Measurements from ENCODE around the gene WDR37. TPM values are rescaled to one million over a fixed set of nuclear protein-coding genes. Genes with fewer than 3 reads are reported as not detected.

The WDR37 gene
- polyA plus RNA-seq, 2 of the 4 experiments (the other 2 are of a cell fraction) = 5.9 to 7.1 TPM

DNA sequence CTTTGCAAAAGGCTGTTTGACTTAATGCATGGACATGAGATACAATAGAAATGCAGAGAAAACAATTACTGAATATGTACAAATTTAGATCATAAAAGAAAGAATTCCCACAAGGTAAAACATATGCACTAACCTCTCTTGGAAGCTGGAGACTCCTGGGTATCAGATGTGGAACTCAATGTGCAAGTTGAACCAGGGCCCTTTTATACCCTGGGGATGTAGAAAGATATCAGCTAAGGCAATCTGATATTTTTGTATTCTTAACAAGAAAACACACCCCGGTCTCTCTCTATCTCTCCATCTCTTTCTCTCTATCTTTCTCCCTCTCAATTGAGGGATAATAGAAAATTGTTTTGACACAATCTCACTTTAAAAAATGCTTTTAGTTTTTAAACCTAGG lies 30.5 kb upstream of the WDR37 start, which contains the start of gene IDI2:
IDI2 (minus strand) TSS at position 177 of the 400 bp plus-strand sequence. CDS start 1,136 bp downstream, outside the sequence.
- Histone ChIP-seq H3K4me1 (no peaks in the 10 kb centered on the region), H3K9me3 (no peaks in the 10 kb centered on the region), H3K4me2 (no peak within 1 kb of the TSS), H3K4me3 (no peak within 1 kb of the TSS), H3K27ac (no peak within 1 kb of the TSS)
- WGBS (ENCODE audit: missing lambda C conversion rate) = 78% methylated on average over 1 of the region's 1 CpG
- FAIRE-seq = no peak
- ChIA-PET POLR2A (no interaction called here), CTCF (interaction anchor here (1.2 kb wide), 1 partner anchor 13 kb away, joined by 3 read pairs; no protein-coding TSS in a partner anchor)
- no peak for TF ChIP-seq NFE2L2 (conservative IDR thresholded peaks at IDR 0.05; ENCODE audit: low read length)
- no peak for TF ChIP-seq TP53 (CRISPR knock-in tag; IDR thresholded peaks at IDR 0.05)
- TF ChIP-seq CHD2 (IDR thresholded peaks at IDR 0.05; ENCODE audit: low read length, partially characterized antibody) = no peak
- no peak for TF ChIP-seq CHD4 (IDR thresholded peaks at IDR 0.05; ENCODE audit: borderline replicate concordance)
- no peak for TF ChIP-seq JUNB (IDR thresholded peaks at IDR 0.05)
- TF ChIP-seq MAZ (IDR thresholded peaks at IDR 0.05; ENCODE audit: borderline replicate concordance, low read depth, low read length) = no peak
- TF ChIP-seq, protein P1, sequence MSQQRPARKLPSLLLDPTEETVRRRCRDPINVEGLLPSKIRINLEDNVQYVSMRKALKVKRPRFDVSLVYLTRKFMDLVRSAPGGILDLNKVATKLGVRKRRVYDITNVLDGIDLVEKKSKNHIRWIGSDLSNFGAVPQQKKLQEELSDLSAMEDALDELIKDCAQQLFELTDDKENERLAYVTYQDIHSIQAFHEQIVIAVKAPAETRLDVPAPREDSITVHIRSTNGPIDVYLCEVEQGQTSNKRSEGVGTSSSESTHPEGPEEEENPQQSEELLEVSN (IDR thresholded peaks at IDR 0.05; ENCODE audit: borderline replicate concordance, low read depth) = no peak
- TF ChIP-seq ZNF302 (CRISPR knock-in tag; IDR thresholded peaks at IDR 0.05) = no peak
- TF ChIP-seq ZFP36 (IDR thresholded peaks at IDR 0.05; ENCODE audit: borderline replicate concordance, partially characterized antibody) = no peak
- no peak for TF ChIP-seq TFCP2L1 (CRISPR knock-in tag; IDR thresholded peaks at IDR 0.05)
- TF ChIP-seq JUN (IDR thresholded peaks at IDR 0.05) = no peak
- DNase-seq (ENCODE audit: low read depth in 1 of 2, low spot score in 1 of 2) = no peak
- no peak for ATAC-seq

DNA sequence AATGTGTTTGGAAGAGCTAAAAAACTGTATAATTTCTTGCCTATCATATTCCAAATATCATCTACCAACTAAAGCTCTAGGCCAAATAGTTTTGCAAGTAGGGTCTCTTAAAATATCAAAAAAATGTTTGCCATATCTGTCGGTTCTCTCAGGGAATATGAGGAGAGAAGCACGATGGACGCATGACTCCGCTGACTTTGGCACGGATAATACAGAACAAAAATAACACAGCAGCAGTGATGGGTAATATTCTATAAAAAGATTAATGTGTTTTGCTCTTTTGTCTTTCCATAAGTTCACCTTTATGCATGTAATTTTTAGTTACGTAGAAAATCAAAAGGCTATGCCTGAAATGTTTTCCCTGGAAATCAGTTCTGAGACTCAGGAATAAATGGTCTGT lies 29.6 kb upstream of the WDR37 start:
- WGBS (ENCODE audit: missing lambda C conversion rate) = 94% methylated on average over 6 of the region's 6 CpGs
- H3K4me1 ChIP-seq = no peaks in the 10 kb centered on the region
- ATAC-seq (no peak), DNase-seq (ENCODE audit: low read depth in 1 of 2, low spot score in 1 of 2) (no peak), FAIRE-seq (no peak)
- ChIA-PET POLR2A (interaction anchor here (0.6 kb wide), 1 partner anchor 25 kb away, joined by 3 read pairs; no protein-coding TSS in a partner anchor), CTCF (interaction anchor here (1.0 to 1.2 kb wide), 2 partner anchors 10 to 14 kb away, joined by 3 read pairs; no protein-coding TSS in a partner anchor)
- no peak overlapping the region for H3K4me3 ChIP-seq
- no peak overlapping the region for H3K27ac ChIP-seq
- TF ChIP-seq PHF8 (IDR thresholded peaks at IDR 0.05; ENCODE audit: borderline replicate concordance, low read depth) = no peak
- TF ChIP-seq NFE2L2 (conservative IDR thresholded peaks at IDR 0.05; ENCODE audit: low read length) = no peak
- TF ChIP-seq CHD4 (IDR thresholded peaks at IDR 0.05; ENCODE audit: borderline replicate concordance) = no peak
- TF ChIP-seq, protein P2, sequence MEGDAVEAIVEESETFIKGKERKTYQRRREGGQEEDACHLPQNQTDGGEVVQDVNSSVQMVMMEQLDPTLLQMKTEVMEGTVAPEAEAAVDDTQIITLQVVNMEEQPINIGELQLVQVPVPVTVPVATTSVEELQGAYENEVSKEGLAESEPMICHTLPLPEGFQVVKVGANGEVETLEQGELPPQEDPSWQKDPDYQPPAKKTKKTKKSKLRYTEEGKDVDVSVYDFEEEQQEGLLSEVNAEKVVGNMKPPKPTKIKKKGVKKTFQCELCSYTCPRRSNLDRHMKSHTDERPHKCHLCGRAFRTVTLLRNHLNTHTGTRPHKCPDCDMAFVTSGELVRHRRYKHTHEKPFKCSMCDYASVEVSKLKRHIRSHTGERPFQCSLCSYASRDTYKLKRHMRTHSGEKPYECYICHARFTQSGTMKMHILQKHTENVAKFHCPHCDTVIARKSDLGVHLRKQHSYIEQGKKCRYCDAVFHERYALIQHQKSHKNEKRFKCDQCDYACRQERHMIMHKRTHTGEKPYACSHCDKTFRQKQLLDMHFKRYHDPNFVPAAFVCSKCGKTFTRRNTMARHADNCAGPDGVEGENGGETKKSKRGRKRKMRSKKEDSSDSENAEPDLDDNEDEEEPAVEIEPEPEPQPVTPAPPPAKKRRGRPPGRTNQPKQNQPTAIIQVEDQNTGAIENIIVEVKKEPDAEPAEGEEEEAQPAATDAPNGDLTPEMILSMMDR (IDR thresholded peaks at IDR 0.05) = no peak
- TF ChIP-seq CBX8 (IDR thresholded peaks at IDR 0.05) = no peak
- no peak for TF ChIP-seq MAFK (IDR thresholded peaks at IDR 0.05; ENCODE audit: partially characterized antibody)
- TF ChIP-seq CEBPB (IDR thresholded peaks at IDR 0.05) = no peak
- TF ChIP-seq EHF (CRISPR knock-in tag; IDR thresholded peaks at IDR 0.05) = no peak
- TF ChIP-seq JUN (IDR thresholded peaks at IDR 0.05) = no peak
- no peak for TF ChIP-seq ZSCAN20 (CRISPR knock-in tag; IDR thresholded peaks at IDR 0.05)
- TF ChIP-seq, protein P1 (IDR thresholded peaks at IDR 0.05; ENCODE audit: borderline replicate concordance, low read depth) = no peak
- no peak for TF ChIP-seq BHLHE40 (IDR thresholded peaks at IDR 0.05; ENCODE audit: low read depth, low read length)
- no peak for TF ChIP-seq ZNF302 (CRISPR knock-in tag; IDR thresholded peaks at IDR 0.05)
- TF ChIP-seq FOXS1 (CRISPR knock-in tag; IDR thresholded peaks at IDR 0.05) = no peak
- TF ChIP-seq ZFP36 (IDR thresholded peaks at IDR 0.05; ENCODE audit: borderline replicate concordance, partially characterized antibody) = no peak
- no peak for TF ChIP-seq HOXB5 (CRISPR knock-in tag; IDR thresholded peaks at IDR 0.05)
- TF ChIP-seq, protein P3, sequence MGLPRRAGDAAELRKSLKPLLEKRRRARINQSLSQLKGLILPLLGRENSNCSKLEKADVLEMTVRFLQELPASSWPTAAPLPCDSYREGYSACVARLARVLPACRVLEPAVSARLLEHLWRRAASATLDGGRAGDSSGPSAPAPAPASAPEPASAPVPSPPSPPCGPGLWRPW (IDR thresholded peaks at IDR 0.05) = no peak
- no peak for TF ChIP-seq NR3C1 (IDR thresholded peaks at IDR 0.05)
- no peak for TF ChIP-seq RCOR1 (IDR thresholded peaks at IDR 0.05; ENCODE audit: low read depth, low read length)
- H3K9me3 ChIP-seq = no peaks in the 10 kb centered on the region
- no peak overlapping the region for H3K4me2 ChIP-seq
